ENCODE data around the gene MBD2.

DNA sequence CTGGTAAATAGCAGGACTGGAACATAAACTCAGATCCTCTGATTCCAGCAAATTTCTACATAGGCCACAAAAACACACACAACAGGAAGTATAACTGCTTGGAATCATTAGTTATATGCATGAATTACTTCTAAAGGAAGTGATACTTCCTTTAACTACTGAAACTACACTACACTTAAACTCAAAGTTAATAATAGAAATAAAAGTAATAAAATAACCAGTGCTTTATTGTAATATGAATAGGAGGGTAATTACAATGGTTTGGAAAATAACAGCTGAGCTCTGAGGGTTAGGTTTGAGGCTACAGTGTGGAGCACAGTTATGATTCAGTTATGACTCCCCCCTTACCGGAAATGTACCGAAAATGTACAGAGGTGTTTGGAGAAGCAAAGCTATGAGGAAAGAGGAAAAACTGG is 26.4 kb upstream of the MBD2 start:
- TF ChIP-seq, protein P1, sequence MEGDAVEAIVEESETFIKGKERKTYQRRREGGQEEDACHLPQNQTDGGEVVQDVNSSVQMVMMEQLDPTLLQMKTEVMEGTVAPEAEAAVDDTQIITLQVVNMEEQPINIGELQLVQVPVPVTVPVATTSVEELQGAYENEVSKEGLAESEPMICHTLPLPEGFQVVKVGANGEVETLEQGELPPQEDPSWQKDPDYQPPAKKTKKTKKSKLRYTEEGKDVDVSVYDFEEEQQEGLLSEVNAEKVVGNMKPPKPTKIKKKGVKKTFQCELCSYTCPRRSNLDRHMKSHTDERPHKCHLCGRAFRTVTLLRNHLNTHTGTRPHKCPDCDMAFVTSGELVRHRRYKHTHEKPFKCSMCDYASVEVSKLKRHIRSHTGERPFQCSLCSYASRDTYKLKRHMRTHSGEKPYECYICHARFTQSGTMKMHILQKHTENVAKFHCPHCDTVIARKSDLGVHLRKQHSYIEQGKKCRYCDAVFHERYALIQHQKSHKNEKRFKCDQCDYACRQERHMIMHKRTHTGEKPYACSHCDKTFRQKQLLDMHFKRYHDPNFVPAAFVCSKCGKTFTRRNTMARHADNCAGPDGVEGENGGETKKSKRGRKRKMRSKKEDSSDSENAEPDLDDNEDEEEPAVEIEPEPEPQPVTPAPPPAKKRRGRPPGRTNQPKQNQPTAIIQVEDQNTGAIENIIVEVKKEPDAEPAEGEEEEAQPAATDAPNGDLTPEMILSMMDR (IDR thresholded peaks at IDR 0.05; ENCODE audit: insufficient read depth, low read length, poor library complexity, severe bottlenecking), result no peak
- no peak for TF ChIP-seq EZH2phosphoT487 (conservative IDR thresholded peaks at IDR 0.05; ENCODE audit: low read length)
